HCT116 (cell line): ENCODE measurements around the gene SERGEF.

Source experiments
- EGR1 ChIP-seq: IDR thresholded peaks from 2 replicates; pipeline ENCODE4 v1.6.1; 2012; ENCODE audit warnings: low read depth
- EZH2 ChIP-seq: fragments of 200-600 bp; sonication (generic); IDR thresholded peaks from 2 replicates; pipeline ENCODE4 v1.6.1; 2017; ENCODE audit warnings: antibody characterized with exemption, mixed run types
- POLR2AphosphoS5 ChIP-seq: IDR thresholded peaks from 2 replicates; pipeline ENCODE4 v1.6.1; 2011; ENCODE audit warnings: mild to moderate bottlenecking, low read depth, low read length, moderate library complexity
- SP1 ChIP-seq: IDR thresholded peaks from 2 replicates; pipeline ENCODE4 v1.6.1; 2012; ENCODE audit warnings: low read depth
- TF ChIP-seq, protein P1 (sequence below), 3 experiments: fragments of 200-600 bp in 1 of 3; sonication (generic) in 1 of 3; IDR thresholded peaks in 2 of 3; conservative IDR thresholded peaks in 1 of 3; 2 replicates each; pipeline ENCODE4 v1.5.1; 2012 to 2017; ENCODE audit warnings: low read depth in 2 of 3, low read length in 2 of 3, antibody characterized with exemption in 1 of 3, borderline replicate concordance in 1 of 3, control low read depth in 1 of 3, mild to moderate bottlenecking in 1 of 3, mixed read lengths in 1 of 3, mixed run types in 1 of 3, moderate library complexity in 1 of 3; ENCODE audit not compliant: insufficient read depth in 1 of 3
- TF ChIP-seq, protein P2 (sequence below): IDR thresholded peaks from 2 replicates; pipeline ENCODE4 v1.6.1; 2012; ENCODE audit warnings: low read depth
- TF ChIP-seq, protein P3 (sequence below): IDR thresholded peaks from 2 replicates; pipeline ENCODE4 v1.6.1; 2011; ENCODE audit warnings: mild to moderate bottlenecking, low read length, moderate library complexity; ENCODE audit not compliant: insufficient replicate concordance; ENCODE audit errors: extremely low read depth
- TF ChIP-seq, protein P4 (sequence below): IDR thresholded peaks from 2 replicates; pipeline ENCODE4 v1.6.1; 2012

DNA sequence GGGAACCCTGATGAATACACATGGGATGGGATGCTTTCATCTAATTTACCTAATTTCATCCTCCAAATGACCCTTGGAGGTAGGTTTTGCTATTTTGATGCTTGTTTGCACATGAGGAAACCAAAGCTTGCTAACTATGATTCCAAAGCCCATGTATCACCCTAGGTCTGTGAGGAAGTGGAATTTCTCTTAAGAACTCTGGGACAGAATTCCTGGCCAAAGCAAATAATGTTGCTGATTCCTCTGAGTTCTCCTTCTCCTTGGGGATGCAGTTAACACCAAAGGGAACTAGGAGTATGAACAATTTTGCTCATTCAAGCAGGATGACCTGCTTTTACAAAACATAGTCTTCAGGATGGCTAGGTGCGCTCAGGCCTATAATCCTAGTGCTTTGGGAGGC is 198.3 kb downstream of the SERGEF start:
- TF ChIP-seq EZH2 (no peak), POLR2AphosphoS5 (no peak), EGR1 (no peak), SP1 (no peak)
- TF ChIP-seq, protein P1, sequence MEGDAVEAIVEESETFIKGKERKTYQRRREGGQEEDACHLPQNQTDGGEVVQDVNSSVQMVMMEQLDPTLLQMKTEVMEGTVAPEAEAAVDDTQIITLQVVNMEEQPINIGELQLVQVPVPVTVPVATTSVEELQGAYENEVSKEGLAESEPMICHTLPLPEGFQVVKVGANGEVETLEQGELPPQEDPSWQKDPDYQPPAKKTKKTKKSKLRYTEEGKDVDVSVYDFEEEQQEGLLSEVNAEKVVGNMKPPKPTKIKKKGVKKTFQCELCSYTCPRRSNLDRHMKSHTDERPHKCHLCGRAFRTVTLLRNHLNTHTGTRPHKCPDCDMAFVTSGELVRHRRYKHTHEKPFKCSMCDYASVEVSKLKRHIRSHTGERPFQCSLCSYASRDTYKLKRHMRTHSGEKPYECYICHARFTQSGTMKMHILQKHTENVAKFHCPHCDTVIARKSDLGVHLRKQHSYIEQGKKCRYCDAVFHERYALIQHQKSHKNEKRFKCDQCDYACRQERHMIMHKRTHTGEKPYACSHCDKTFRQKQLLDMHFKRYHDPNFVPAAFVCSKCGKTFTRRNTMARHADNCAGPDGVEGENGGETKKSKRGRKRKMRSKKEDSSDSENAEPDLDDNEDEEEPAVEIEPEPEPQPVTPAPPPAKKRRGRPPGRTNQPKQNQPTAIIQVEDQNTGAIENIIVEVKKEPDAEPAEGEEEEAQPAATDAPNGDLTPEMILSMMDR (IDR thresholded peaks at IDR 0.05 in 2 of 3, conservative IDR thresholded peaks at IDR 0.05 in 1 of 3; ENCODE audit: borderline replicate concordance in 1 of 3, insufficient read depth in 1 of 3, low read depth in 2 of 3, low read length in 2 of 3) = no peak
- TF ChIP-seq, protein P2, sequence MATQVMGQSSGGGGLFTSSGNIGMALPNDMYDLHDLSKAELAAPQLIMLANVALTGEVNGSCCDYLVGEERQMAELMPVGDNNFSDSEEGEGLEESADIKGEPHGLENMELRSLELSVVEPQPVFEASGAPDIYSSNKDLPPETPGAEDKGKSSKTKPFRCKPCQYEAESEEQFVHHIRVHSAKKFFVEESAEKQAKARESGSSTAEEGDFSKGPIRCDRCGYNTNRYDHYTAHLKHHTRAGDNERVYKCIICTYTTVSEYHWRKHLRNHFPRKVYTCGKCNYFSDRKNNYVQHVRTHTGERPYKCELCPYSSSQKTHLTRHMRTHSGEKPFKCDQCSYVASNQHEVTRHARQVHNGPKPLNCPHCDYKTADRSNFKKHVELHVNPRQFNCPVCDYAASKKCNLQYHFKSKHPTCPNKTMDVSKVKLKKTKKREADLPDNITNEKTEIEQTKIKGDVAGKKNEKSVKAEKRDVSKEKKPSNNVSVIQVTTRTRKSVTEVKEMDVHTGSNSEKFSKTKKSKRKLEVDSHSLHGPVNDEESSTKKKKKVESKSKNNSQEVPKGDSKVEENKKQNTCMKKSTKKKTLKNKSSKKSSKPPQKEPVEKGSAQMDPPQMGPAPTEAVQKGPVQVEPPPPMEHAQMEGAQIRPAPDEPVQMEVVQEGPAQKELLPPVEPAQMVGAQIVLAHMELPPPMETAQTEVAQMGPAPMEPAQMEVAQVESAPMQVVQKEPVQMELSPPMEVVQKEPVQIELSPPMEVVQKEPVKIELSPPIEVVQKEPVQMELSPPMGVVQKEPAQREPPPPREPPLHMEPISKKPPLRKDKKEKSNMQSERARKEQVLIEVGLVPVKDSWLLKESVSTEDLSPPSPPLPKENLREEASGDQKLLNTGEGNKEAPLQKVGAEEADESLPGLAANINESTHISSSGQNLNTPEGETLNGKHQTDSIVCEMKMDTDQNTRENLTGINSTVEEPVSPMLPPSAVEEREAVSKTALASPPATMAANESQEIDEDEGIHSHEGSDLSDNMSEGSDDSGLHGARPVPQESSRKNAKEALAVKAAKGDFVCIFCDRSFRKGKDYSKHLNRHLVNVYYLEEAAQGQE = no peak
- TF ChIP-seq, protein P3, sequence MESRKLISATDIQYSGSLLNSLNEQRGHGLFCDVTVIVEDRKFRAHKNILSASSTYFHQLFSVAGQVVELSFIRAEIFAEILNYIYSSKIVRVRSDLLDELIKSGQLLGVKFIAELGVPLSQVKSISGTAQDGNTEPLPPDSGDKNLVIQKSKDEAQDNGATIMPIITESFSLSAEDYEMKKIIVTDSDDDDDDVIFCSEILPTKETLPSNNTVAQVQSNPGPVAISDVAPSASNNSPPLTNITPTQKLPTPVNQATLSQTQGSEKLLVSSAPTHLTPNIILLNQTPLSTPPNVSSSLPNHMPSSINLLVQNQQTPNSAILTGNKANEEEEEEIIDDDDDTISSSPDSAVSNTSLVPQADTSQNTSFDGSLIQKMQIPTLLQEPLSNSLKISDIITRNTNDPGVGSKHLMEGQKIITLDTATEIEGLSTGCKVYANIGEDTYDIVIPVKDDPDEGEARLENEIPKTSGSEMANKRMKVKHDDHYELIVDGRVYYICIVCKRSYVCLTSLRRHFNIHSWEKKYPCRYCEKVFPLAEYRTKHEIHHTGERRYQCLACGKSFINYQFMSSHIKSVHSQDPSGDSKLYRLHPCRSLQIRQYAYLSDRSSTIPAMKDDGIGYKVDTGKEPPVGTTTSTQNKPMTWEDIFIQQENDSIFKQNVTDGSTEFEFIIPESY = no peak
- TF ChIP-seq, protein P4, sequence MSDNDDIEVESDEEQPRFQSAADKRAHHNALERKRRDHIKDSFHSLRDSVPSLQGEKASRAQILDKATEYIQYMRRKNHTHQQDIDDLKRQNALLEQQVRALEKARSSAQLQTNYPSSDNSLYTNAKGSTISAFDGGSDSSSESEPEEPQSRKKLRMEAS = no peak
